ENCODE results near the gene SLC9A8. TPM values are rescaled to one million over a fixed set of nuclear protein-coding genes. Genes with fewer than 3 reads are reported as not detected.
"Not testable (repeated sequence)": the region's sequence is repeated elsewhere in the genome, so short reads cannot be mapped to it uniquely, and the experiment has no call there.

SLC9A8 gene
- total RNA-seq, 1 experiment from 2014 or later: 7.5 TPM

- H3K79me1 ChIP-seq (ENCODE audit: insufficient read depth, low read depth, low read length, poor library complexity, severe bottlenecking); H2BK20ac ChIP-seq (ENCODE audit: low read depth, low read length, poor library complexity, severe bottlenecking); H4K91ac ChIP-seq (ENCODE audit: insufficient read length, low read depth, low read length); H3K9me3 ChIP-seq (ENCODE audit: control insufficient read depth, low read depth, low read length); H3K4ac ChIP-seq (ENCODE audit: low read depth, low read length); H3K79me2 ChIP-seq (ENCODE audit: insufficient read depth, low read length); H3K23ac ChIP-seq (ENCODE audit: insufficient read length, low read depth, low read length); H3K27ac ChIP-seq (ENCODE audit: insufficient read length, low read depth, low read length); H3K4me3 Mint-ChIP-seq; H3K18ac ChIP-seq (ENCODE audit: insufficient read length, low read depth, low read length); H2BK12ac ChIP-seq (ENCODE audit: insufficient read length, low read depth, low read length); H3K4me1 Mint-ChIP-seq; H3K27me3 ChIP-seq (ENCODE audit: insufficient read depth, low read length); H2BK15ac ChIP-seq (ENCODE audit: low read depth, low read length); H4K8ac ChIP-seq (replicated peaks; ENCODE audit: insufficient read length, low read depth, low read length); H3K4me1 ChIP-seq (ENCODE audit: insufficient read depth, low read length); H3K9ac ChIP-seq (ENCODE audit: extremely low read depth, insufficient read length, low read length); H3K14ac ChIP-seq (ENCODE audit: insufficient read depth, low read length); H2BK120ac ChIP-seq (ENCODE audit: low read depth, low read length, poor library complexity, severe bottlenecking); H4K20me1 ChIP-seq (ENCODE audit: control insufficient read depth, insufficient read depth, insufficient read length); H2AFZ ChIP-seq (ENCODE audit: low read length); H3T11ph ChIP-seq (ENCODE audit: low read length); H3K9me3 Mint-ChIP-seq; H3K4me2 ChIP-seq (ENCODE audit: insufficient read depth, insufficient read length, low read length); H3K23me2 ChIP-seq (ENCODE audit: insufficient read length, low read depth, low read length, poor library complexity, severe bottlenecking); H2BK5ac ChIP-seq (ENCODE audit: insufficient read length, low read length); H3K36me3 Mint-ChIP-seq (ENCODE audit: insufficient read depth in 1 of 3, low read depth in 3 of 3); H4K5ac ChIP-seq (ENCODE audit: insufficient read length, low read depth, low read length); DNase-seq; H3K27me3 Mint-ChIP-seq (ENCODE audit: low read depth); H2AK5ac ChIP-seq (ENCODE audit: insufficient read length, low read length); H3K56ac ChIP-seq (ENCODE audit: insufficient read length, low read depth, low read length): not testable (repeated sequence)
- peak overlapping the region; percentile 6 to 92 (median 40); a peak in 2 of 7 replicates for H3K27ac Mint-ChIP-seq
- WGBS (ENCODE audit: extremely low coverage, insufficient read length, low lambda C conversion rate): no CpG with 5 or more reads among the region's 17 CpGs
These were observed 29.3 kb upstream of the SLC9A8 start for GRCh38 chr20:49783021-49783995.

Measured in H9 (cell line).